ENCODE data around the gene TNRC18.

DNA sequence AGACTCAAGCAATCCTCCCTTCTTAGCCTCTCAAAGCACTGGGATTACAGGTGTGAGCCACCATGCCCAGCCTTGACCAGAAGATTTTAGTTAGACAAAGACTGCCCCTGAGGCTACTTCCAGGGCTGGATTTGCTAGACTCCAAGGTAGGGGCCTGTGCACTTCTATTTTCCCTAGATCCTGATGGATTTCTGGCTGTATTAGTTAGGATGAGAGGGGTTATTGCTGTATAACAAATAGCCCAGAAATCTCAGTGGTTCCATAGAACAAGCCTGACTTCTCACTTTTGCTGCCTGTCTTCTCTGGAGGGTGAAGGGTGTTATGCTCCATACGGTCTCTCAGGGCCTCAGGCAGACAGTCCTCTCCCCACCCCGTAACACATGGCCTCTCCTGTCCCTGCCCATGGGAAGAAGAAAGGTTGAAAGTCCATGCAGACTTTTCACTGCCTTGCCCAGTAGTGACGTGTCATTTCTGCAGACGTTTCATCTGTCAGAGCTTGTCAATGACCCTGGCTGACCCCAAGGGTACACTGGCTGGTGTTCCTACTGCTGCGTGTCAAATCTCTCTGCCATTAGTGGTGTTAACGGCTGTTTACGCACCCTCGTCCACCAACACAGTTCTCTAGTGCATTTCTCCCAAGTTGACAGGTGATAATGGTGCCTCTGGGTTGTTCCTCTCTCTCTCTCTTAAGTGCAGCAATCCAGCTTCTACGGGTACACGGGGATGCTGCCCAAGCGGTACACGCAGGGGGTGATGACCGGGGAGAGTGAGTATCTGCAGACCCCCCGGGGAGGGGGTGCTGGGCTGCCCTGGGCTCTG lies 129.3 kb downstream of the TNRC18 start:
- TF ChIP-seq, protein P1, sequence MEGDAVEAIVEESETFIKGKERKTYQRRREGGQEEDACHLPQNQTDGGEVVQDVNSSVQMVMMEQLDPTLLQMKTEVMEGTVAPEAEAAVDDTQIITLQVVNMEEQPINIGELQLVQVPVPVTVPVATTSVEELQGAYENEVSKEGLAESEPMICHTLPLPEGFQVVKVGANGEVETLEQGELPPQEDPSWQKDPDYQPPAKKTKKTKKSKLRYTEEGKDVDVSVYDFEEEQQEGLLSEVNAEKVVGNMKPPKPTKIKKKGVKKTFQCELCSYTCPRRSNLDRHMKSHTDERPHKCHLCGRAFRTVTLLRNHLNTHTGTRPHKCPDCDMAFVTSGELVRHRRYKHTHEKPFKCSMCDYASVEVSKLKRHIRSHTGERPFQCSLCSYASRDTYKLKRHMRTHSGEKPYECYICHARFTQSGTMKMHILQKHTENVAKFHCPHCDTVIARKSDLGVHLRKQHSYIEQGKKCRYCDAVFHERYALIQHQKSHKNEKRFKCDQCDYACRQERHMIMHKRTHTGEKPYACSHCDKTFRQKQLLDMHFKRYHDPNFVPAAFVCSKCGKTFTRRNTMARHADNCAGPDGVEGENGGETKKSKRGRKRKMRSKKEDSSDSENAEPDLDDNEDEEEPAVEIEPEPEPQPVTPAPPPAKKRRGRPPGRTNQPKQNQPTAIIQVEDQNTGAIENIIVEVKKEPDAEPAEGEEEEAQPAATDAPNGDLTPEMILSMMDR (IDR thresholded peaks at IDR 0.05), result no peak
- TF ChIP-seq POLR2A (IDR thresholded peaks at IDR 0.05), result no peak
